ENCODE data around the gene MGAT4B.

DNA sequence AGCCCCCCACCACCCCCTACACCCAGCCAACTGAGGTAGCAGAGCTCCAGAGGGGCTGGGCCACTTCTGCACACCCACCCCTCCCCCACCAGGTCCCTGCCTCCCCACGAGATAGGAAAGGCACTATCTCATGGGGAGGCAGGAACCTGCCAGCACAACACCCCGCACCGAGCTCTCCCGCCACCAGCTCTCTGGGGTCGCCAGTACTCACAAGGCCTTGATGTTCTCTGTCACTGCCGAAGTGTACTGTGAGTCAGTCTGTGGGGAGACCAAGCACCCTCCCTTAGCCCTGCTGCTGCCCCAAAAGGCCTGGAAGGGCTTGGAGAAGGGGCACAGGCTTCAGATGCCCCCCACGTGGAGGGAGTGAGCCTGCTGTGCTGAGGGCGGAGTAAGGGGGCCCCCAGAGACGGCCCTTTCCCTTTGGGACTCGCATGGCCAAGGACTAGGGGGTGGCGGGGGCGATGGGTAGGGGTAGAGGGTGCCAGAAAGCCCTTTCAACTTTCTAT is 5.9 kb downstream of the MGAT4B start:
- TF ChIP-seq RCOR1 (IDR thresholded peaks at IDR 0.05; ENCODE audit: insufficient replicate concordance, low read length) (no peak), POLR2A (IDR thresholded peaks at IDR 0.05; ENCODE audit: low read depth, low read length) (no peak), FOS (IDR thresholded peaks at IDR 0.05; ENCODE audit: low read depth, low read length) (no peak), BHLHE40 (IDR thresholded peaks at IDR 0.05; ENCODE audit: low read depth, low read length) (no peak), CEBPB (IDR thresholded peaks at IDR 0.05; ENCODE audit: low read depth, low read length) (no peak), RAD21 (IDR thresholded peaks at IDR 0.05; ENCODE audit: low read length) (no peak), MAFK (IDR thresholded peaks at IDR 0.05; ENCODE audit: low read depth, low read length) (no peak), MXI1 (IDR thresholded peaks at IDR 0.05; ENCODE audit: borderline replicate concordance, low read depth, low read length) (no peak), RFX5 (IDR thresholded peaks at IDR 0.05; ENCODE audit: low read depth, low read length) (no peak)
- TF ChIP-seq, protein P1, sequence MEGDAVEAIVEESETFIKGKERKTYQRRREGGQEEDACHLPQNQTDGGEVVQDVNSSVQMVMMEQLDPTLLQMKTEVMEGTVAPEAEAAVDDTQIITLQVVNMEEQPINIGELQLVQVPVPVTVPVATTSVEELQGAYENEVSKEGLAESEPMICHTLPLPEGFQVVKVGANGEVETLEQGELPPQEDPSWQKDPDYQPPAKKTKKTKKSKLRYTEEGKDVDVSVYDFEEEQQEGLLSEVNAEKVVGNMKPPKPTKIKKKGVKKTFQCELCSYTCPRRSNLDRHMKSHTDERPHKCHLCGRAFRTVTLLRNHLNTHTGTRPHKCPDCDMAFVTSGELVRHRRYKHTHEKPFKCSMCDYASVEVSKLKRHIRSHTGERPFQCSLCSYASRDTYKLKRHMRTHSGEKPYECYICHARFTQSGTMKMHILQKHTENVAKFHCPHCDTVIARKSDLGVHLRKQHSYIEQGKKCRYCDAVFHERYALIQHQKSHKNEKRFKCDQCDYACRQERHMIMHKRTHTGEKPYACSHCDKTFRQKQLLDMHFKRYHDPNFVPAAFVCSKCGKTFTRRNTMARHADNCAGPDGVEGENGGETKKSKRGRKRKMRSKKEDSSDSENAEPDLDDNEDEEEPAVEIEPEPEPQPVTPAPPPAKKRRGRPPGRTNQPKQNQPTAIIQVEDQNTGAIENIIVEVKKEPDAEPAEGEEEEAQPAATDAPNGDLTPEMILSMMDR (conservative IDR thresholded peaks at IDR 0.05; ENCODE audit: low read depth, low read length) = no peak
- TF ChIP-seq, protein P2, sequence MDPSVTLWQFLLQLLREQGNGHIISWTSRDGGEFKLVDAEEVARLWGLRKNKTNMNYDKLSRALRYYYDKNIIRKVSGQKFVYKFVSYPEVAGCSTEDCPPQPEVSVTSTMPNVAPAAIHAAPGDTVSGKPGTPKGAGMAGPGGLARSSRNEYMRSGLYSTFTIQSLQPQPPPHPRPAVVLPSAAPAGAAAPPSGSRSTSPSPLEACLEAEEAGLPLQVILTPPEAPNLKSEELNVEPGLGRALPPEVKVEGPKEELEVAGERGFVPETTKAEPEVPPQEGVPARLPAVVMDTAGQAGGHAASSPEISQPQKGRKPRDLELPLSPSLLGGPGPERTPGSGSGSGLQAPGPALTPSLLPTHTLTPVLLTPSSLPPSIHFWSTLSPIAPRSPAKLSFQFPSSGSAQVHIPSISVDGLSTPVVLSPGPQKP (IDR thresholded peaks at IDR 0.05; ENCODE audit: borderline replicate concordance, low read depth, low read length) = no peak
- TF ChIP-seq, protein P3, sequence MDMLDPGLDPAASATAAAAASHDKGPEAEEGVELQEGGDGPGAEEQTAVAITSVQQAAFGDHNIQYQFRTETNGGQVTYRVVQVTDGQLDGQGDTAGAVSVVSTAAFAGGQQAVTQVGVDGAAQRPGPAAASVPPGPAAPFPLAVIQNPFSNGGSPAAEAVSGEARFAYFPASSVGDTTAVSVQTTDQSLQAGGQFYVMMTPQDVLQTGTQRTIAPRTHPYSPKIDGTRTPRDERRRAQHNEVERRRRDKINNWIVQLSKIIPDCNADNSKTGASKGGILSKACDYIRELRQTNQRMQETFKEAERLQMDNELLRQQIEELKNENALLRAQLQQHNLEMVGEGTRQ (IDR thresholded peaks at IDR 0.05; ENCODE audit: low read depth, low read length) = no peak

Data from IMR-90 (cell line).